ENCODE results near the gene PDE6G. TPM values are rescaled to one million over a fixed set of nuclear protein-coding genes. Genes with fewer than 3 reads are reported as not detected.

The PDE6G gene
- total RNA-seq, 2 donors from 2014 or later: not detected

DNA sequence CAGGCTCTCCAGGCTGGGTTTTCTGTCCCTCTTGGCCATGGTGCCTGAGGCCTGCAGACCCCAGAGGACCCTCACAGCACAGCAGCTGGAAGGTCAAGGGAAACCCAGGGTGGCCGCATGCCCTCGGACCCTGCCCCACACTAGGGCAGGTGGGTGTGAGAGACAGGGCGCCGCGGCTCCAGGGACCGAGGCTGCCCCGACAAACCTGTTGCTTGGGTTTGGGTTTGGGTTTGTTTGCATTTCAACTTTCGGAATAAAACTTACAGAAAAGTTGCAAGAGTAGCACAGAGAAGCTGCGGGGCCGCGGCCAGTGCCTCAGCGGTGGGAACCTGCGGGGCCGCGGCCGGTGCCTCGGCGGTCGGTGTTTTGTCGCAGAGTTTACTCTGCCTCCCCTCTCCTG, 35.3 kb upstream of the PDE6G start:
- Histone ChIP-seq H3K27me3 (no peaks in the 10 kb centered on the region), H3K4me3 (no peak overlapping the region), H3K9me3 (no peaks in the 10 kb centered on the region), H3K4me1 (no peaks in the 10 kb centered on the region), H3K36me3 (replicated peaks in 1 of 2; ENCODE audit: insufficient read depth in 1 of 2, low read depth in 2 of 2) (peaks cover 7 to 48% of the 10 kb centered on the region in 2 donors), H3K27ac (no peak overlapping the region)
- WGBS, 2 donors: 95 to 98% methylated on average over 18 to 20 of the region's 20 CpGs
- ATAC-seq (no peak), DNase-seq (no peak)
- TF ChIP-seq POLR2A (IDR thresholded peaks at IDR 0.05): no peak
- TF ChIP-seq CTCF (IDR thresholded peaks at IDR 0.05): no peak
- intact Hi-C loops (cut with DNase I): loop anchor here (10.0 kb wide), 1 partner anchor 417 kb away; no protein-coding TSS in a partner anchor

- H3K27me3 ChIP-seq: no peaks in the 10 kb centered on the region
- intact Hi-C loops (cut with DNase I): loop anchor here (10.0 kb wide), 1 partner anchor 416 kb away; no protein-coding TSS in a partner anchor
- DNase-seq: no peak
- H3K36me3 ChIP-seq (replicated peaks in 1 of 2; ENCODE audit: insufficient read depth in 1 of 2, low read depth in 2 of 2): peaks cover 3 to 46% of the 10 kb centered on the region in 2 donors
- H3K4me1 ChIP-seq: no peaks in the 10 kb centered on the region
- no peak for ATAC-seq
- H3K9me3 ChIP-seq: no peaks in the 10 kb centered on the region
- TF ChIP-seq CTCF (IDR thresholded peaks at IDR 0.05) (no peak), POLR2A (IDR thresholded peaks at IDR 0.05) (no peak)
- no peak overlapping the region for H3K4me3 ChIP-seq
- no peak overlapping the region for H3K27ac ChIP-seq
- WGBS, 2 donors: 88 to 91% methylated on average over 16 to 17 of the region's 18 CpGs
These were observed 34.9 kb upstream of the PDE6G start for GRCh38 chr17:81691196-81691595.

- WGBS, 2 donors: 88% methylated on average over 17 of the region's 17 CpGs; no CpG with 5 or more reads in 1 of the 2 donors
- no peak for ATAC-seq
- Histone ChIP-seq H3K27me3 (no peaks in the 10 kb centered on the region), H3K27ac (no peak overlapping the region), H3K36me3 (replicated peaks in 1 of 2; ENCODE audit: insufficient read depth in 1 of 2, low read depth in 2 of 2) (peaks cover 0 to 40% of the 10 kb centered on the region in 2 donors), H3K4me3 (no peak overlapping the region), H3K9me3 (no peaks in the 10 kb centered on the region), H3K4me1 (peaks cover 3% of the 10 kb centered on the region)
- DNase-seq: no peak
- no peak for TF ChIP-seq POLR2A (IDR thresholded peaks at IDR 0.05)
- no peak for TF ChIP-seq CTCF (IDR thresholded peaks at IDR 0.05)
- intact Hi-C loops (cut with DNase I): loop anchor here (10.0 kb wide), 1 partner anchor 416 kb away; no protein-coding TSS in a partner anchor
These were observed 34.2 kb upstream of the PDE6G start for GRCh38 chr17:81690549-81690948.

DNA sequence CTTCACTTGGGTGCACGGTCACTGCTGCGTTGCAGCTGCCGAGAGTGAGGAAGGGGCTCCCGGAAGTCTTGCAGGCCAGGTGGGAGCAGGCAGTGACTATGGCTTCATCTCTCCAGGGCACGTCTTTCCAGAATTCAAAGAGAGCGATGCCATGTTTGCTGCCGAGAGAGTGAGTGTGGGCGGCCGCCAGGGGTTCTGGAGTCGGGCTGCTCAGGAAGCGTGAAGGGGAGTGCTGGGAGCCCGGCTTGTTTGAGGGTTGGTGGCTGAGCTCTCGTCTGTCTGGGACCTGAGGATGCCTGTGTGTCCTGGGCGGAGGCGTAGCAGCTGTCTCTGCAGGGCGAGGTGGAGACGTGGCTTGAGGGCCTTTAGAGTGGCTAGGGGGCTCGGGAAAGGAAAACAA, 33.7 kb upstream of the PDE6G start:
- Histone ChIP-seq H3K27ac (no peak overlapping the region), H3K27me3 (no peaks in the 10 kb centered on the region), H3K36me3 (replicated peaks in 1 of 2; ENCODE audit: insufficient read depth in 1 of 2, low read depth in 2 of 2) (peaks cover 0 to 36% of the 10 kb centered on the region in 2 donors), H3K4me3 (no peak overlapping the region), H3K4me1 (peaks cover 8% of the 10 kb centered on the region), H3K9me3 (no peaks in the 10 kb centered on the region)
- DNase-seq: no peak
- WGBS, 2 donors: 89 to 92% methylated on average over 14 to 18 of the region's 18 CpGs
- intact Hi-C loops (cut with DNase I): loop anchor here (10.0 kb wide), 1 partner anchor 415 kb away; no protein-coding TSS in a partner anchor
- TF ChIP-seq POLR2A (IDR thresholded peaks at IDR 0.05) (no peak), CTCF (IDR thresholded peaks at IDR 0.05) (no peak)
- ATAC-seq: no peak

GRCh38 chr17:81688616-81689015, 32.3 kb upstream of the PDE6G start:
- 88 to 92% methylated on average over 10 to 14 of the region's 14 CpGs for whole genome bisulfite sequencing, 2 donors

More at GRCh38 chr17:81688616-81689015, 32.3 kb upstream of the PDE6G start:
- TF ChIP-seq CTCF (IDR thresholded peaks at IDR 0.05) (no peak), POLR2A (IDR thresholded peaks at IDR 0.05) (no peak)
- Histone ChIP-seq H3K27me3 (no peaks in the 10 kb centered on the region), H3K4me3 (no peak overlapping the region), H3K4me1 (peaks cover 16% of the 10 kb centered on the region), H3K27ac (no peak overlapping the region), H3K36me3 (replicated peaks in 1 of 2; ENCODE audit: insufficient read depth in 1 of 2, low read depth in 2 of 2) (peaks cover 0 to 25% of the 10 kb centered on the region in 2 donors), H3K9me3 (no peaks in the 10 kb centered on the region)
- no peak for ATAC-seq
- DNase-seq: no peak
- intact Hi-C loops (cut with DNase I): no loop called here

Data from body of pancreas (tissue), 4 donors.